ENCODE data around the gene LHB. TPM values are rescaled to one million over a fixed set of nuclear protein-coding genes. Genes with fewer than 3 reads are reported as not detected.
"Not testable (repeated sequence)": the region's sequence is repeated elsewhere in the genome, so short reads cannot be mapped to it uniquely, and the experiment has no call there.

The LHB gene
- total RNA-seq, 1 donor from 2014 or later, result not detected

DNA sequence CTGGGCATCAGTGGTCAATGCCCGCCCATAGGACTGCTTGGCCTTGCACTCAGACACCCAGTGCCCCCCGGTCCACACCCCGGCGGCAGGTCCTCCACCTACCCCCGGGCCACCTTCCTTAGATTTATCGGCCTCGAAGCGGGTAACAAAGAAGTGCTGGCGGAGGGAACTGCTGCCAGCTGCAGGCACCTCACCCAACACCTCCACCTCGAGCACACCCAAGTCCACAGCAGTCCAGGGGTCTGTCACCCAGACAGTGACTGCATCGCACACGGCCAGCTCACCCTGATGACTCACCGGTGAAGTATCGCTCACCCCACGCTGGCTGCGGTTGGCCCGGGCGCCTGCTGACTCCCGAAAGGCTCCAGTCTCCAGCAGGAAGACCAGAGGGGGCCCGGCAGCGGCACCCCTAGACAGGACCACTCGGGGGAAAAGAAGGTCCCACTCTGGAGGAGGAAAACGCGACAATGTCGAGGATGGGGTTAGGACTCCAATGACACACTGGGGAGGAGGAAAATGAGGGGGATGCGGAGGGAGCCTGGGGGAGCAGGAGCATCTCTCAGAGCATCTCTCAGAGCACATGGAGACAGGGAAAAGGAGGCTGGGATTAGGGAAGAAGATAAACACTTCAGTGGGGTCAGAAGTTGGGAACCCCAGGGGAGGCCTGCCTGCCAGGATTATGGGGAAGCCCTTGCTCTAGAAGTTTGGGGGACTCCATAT lies 21.8 kb upstream of the LHB start:
- not testable (repeated sequence) for DNase-seq (ENCODE audit: low read depth in 2 of 2)

- not testable (repeated sequence) for DNase-seq (ENCODE audit: low read depth in 2 of 2)
These were observed 21.2 kb upstream of the LHB start for GRCh38 chr19:49038111-49038510.

- DNase-seq (ENCODE audit: low read depth in 2 of 2), result not testable (repeated sequence)
These were observed 19.9 kb upstream of the LHB start, which contains the start of gene CGB1 for GRCh38 chr19:49036815-49037214. Gene CGB1 (minus strand): TSS chr19:49036895. CDS start chr19:49036711, 184 bp downstream.

- peak in 1 of 2 donors; percentile 24 for DNase-seq (ENCODE audit: low read depth in 2 of 2)
These were observed 14.9 kb upstream of the LHB start, which contains the start of gene CGB2 for GRCh38 chr19:49031642-49032301. Gene CGB2 (plus strand): TSS chr19:49031890. CDS start chr19:49032096, 206 bp downstream.

DNA sequence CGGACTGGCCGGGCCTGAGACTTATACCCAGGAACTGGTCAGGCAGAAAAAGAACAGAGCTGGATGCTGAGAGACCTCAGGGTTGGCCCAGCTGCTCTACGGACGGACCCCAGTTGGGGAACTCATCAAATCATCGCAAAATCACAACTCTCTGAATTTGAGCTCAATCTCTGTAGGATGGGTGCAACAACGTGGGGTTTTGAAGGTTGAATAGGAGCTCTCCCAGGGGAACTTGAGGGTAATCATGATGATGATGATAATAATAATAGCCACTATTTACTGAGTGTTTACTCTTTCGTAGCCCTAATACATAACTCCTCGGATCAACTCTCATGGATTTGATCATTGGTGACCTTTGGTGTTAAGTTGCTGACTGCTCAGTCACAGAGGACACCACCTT lies 13.4 kb upstream of the LHB start:
- not testable (repeated sequence) for DNase-seq (ENCODE audit: low read depth in 2 of 2)

DNA sequence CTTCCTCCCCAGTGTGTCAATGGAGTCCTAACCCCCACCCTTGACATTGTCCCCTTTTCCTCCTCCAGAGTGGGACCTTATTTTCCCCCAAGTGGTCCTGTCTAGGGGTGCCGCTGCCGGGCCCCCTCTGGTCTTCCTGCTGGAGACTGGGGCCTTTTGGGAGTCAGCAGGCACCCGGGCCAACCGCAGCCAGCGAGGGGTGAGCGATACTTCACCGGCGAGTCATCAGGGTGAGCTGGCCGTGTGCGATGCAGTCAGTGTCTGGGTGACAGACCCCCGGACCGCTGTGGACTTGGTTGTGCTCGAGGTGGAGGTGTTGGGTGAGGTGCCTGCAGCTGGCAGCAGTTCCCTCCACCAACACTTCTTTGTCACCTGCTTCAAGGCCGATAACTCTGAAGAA lies 12.9 kb upstream of the LHB start:
- DNase-seq (ENCODE audit: low read depth in 2 of 2), result not testable (repeated sequence)

- DNase-seq (ENCODE audit: low read depth in 2 of 2), result not testable (repeated sequence)
These were observed 11.8 kb upstream of the LHB start for GRCh38 chr19:49028686-49029085.

DNA sequence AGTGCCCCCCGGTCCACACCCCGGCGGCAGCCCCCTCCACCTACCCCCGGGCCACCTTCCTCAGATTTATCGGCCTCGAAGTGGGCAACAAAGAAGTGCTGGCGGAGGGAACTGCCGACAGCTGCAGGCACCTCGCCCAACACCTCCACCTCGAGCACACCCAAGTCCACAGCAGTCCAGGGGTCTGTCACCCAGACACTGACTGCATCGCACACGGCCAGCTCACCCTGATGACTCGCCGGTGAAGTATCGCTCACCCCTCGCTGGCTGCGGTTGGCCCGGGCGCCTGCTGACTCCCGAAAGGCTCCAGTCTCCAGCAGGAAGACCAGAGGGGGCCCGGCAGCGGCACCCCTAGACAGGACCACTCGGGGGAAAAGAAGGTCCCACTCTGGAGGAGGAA lies 8.7 kb upstream of the LHB start:
- not testable (repeated sequence) for DNase-seq (ENCODE audit: low read depth in 2 of 2)

- not testable (repeated sequence) for DNase-seq (ENCODE audit: low read depth in 2 of 2)
These were observed 8.2 kb upstream of the LHB start for GRCh38 chr19:49025088-49025487.

GRCh38 chr19:49024233-49024632 lies 7.3 kb upstream of the LHB start, which contains the start of gene CGB3:
Gene CGB3 (minus strand): TSS chr19:49024333. CDS start chr19:49023971, 362 bp downstream.
- not testable (repeated sequence) for DNase-seq (ENCODE audit: low read depth in 2 of 2)

DNA sequence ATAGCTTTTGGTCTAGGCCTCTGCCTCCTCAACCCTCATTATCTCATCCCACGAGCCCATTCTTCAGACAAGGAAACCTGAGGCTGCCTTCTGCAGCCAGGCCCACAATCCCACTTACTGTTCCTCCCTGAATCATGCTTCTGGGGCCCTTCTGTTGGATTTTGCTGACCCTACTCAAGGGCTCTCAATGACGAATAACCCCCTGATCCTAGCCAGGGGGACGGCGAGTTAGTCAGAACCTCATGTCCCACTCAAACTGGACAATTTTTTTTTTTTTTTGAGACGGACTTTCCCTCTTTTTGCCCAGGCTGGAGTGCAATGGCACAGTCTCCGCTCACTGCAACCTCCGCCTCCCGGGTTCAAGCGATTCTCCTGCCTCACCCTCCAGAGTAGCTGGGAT lies 5.2 kb upstream of the LHB start:
- DNase-seq (ENCODE audit: low read depth in 2 of 2), result no peak

DNA sequence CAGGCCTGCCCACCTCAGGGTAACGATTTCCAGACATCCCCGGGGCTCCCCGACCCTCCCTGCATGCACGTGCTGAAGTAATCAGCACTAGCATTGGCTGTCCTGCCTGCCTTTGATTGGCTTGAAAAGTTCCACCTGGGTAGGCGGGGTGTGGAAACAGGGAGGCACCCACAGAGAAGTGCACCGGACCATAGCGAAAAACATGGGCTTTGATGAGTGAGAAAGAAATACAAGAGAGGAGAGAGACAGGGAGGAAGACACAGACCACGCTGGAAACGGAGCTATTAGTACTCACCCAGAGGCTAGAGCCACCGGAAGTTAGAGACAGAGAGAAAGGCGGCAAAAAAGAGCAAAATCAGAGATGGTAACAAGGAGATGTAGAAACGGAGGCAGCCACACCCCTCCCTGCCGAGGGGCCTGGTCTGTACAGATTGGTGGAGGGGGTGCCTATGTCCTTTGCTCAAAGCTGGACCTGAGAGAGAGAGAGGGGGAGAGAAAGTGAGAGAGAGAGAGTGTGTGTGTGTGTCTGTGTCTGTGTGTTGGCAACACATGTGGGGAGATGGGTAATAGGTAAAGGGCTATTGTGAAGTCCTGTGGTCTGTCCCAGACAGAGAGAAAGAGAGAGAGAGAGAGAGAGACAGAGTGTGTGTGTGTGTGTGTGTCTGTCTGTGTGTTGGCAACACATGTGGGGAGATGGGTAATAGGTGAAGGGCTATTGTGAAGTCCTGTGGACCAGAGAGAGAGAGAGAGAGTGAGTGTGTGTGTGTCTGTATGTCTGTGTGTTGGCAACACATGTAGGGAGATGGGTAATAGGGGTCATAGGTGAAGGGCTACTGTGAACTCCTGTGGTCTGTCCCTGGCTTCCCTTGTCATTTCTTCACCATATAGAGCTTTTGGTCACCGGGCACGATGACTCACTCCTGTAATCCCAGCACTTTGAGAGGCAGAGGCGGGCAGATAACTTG lies 4.3 kb upstream of the LHB start:
- no peak for DNase-seq (ENCODE audit: low read depth in 2 of 2)

DNA sequence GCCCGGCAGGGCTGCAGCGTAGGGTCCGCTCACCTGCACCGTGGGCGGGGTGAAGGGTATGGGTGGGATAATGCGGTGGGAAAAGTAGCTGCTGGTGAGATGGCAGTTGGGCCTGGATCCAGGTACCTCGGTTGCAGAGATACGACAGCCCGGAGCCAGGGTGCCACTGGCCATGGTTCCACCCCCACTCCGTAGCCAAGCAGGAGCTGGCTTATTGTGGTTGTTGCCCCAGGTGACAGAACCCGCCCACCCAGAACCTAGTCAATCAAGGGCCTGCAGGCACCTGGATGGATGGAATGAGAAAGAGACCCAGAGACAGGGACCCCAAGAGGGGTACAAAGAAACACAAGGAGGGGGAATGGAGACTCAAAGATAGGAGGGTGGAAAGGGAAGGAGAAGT lies 3.5 kb upstream of the LHB start:
- no peak for DNase-seq (ENCODE audit: low read depth in 2 of 2)

GRCh38 chr19:49019242-49019932 lies 2.5 kb upstream of the LHB start:
- peak in 1 of 2 donors; percentile 42 for DNase-seq (ENCODE audit: low read depth in 2 of 2)

GRCh38 chr19:49018388-49019241 lies 1.7 kb upstream of the LHB start:
- not testable (repeated sequence) for DNase-seq (ENCODE audit: low read depth in 2 of 2)

GRCh38 chr19:49017666-49018351 lies 918 bp upstream of the LHB start:
- DNase-seq (ENCODE audit: low read depth in 2 of 2), result peak; percentile 23 to 68

DNA sequence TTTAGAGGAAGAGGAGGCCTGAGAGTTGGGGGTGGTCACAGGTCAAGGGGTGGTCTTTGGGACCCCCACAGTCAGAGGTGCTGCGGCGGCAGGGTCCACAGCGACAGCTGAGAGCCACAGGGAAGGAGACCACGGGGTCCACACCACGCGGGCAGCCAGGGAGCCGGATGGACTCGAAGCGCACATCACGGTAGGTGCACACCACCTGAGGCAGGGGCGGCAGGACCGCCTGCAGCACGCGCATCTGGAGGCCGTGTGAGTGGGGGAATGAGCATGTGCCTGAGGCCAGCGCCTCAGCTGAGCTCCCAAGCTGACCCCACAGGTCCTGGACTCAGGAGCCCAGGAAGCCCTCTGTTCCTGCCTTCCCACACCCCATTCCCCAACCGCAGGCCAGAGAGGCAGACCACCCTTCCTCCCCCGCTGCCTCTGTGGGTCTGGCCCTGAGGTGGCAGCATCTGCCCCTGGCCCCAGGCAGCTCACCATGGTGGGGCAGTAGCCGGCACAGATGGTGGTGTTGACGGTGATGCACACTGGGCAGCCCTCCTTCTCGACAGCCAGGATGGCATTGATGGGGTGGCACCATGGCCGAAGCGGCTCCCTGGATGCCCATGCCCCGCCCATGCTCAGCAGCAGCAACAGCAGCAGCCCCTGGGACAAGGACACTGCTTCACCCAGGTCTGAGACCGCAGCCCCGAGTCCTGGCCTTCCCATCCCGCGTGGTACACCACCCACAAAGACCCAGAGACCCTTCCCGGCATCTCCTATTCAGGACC lies 638 bp downstream of the LHB start:
- DNase-seq (ENCODE audit: low read depth in 2 of 2), result no peak

GRCh38 chr19:49014870-49015255 lies 2.0 kb downstream of the LHB start:
- no peak for DNase-seq (ENCODE audit: low read depth in 2 of 2)
